ENCODE measurements around the gene TCF3. TPM values are rescaled to one million over a fixed set of nuclear protein-coding genes. Genes with fewer than 3 reads are reported as not detected.

TCF3 gene
- 10 to 100 TPM; 21.2 to 62.0 (median 39.6) TPM for total RNA-seq

DNA sequence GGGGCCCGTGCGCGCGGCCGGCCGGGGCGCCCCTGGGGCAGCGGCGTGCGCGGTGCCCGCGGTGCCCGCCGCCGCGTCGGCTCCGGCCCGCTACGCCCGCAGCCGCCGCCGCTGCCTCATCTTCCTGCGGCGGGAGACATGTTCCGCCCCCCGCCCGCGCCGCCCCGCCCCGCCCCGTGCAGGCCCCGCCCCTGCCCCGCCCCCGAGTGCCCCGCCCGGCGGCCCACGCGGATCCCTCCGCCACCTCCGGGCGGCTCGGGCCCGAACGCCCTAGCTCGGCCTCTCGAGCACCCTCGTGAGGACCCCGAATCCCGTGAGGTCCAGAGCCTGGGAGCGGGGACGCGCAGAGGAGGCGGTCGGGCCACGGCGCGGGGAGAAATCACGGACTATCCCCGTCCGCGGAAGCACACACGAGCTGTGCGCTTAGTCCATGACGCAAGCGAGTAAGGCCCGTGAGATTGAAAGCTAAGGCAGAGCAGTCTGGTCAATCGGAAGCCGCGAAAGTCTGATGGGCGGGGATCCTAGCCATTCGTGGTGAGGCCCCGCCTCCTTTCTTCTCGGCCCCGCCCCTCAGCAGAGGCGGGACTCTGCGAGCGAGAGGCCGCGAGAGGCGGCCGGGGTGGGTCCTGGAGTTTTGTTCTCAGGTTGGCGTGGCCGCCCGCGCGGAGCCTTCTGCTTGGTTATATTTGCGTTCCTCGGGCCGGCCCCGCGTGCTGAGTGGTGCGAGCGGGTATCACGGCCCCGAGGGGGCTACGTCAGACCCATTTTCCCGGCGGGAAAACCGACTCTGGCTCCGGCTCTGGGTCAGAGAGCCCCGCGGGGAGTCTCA, at the start of gene TCF3:
Gene TCF3 (minus strand): TSS at position 145 of the 829 bp plus-strand sequence. CDS start 2,367 bp downstream, outside the sequence.
- peak within 1 kb of the TSS; percentile 87 to 100 (median 99) for H3K27ac ChIP-seq
- peaks cover 0 to 28% (median 14%) of the 10 kb centered on the region in 3 donors for H3K4me1 ChIP-seq
- WGBS, 2 donors (ENCODE audit: low coverage in 1 of 2), result 10% methylated on average over 2 of the region's 107 CpGs; no CpG with 5 or more reads in 1 of the 2 donors
- H3K4me3 ChIP-seq, result peak within 1 kb of the TSS; percentile 92 to 95
- no peaks in the 10 kb centered on the region for H3K9me3 ChIP-seq
- H3K27me3 ChIP-seq, result peaks cover 12% of the 10 kb centered on the region
- peak; percentile 97 for ATAC-seq
- TF ChIP-seq, protein P1, sequence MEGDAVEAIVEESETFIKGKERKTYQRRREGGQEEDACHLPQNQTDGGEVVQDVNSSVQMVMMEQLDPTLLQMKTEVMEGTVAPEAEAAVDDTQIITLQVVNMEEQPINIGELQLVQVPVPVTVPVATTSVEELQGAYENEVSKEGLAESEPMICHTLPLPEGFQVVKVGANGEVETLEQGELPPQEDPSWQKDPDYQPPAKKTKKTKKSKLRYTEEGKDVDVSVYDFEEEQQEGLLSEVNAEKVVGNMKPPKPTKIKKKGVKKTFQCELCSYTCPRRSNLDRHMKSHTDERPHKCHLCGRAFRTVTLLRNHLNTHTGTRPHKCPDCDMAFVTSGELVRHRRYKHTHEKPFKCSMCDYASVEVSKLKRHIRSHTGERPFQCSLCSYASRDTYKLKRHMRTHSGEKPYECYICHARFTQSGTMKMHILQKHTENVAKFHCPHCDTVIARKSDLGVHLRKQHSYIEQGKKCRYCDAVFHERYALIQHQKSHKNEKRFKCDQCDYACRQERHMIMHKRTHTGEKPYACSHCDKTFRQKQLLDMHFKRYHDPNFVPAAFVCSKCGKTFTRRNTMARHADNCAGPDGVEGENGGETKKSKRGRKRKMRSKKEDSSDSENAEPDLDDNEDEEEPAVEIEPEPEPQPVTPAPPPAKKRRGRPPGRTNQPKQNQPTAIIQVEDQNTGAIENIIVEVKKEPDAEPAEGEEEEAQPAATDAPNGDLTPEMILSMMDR (IDR thresholded peaks at IDR 0.05), result peak in 2 of 4 experiments; percentile 6 to 30
- TF ChIP-seq POLR2AphosphoS5 (IDR thresholded peaks at IDR 0.05) (peak; percentile 55), EP300 (IDR thresholded peaks at IDR 0.05) (no peak), POLR2A (IDR thresholded peaks at IDR 0.05) (peak in 1 of 2 donors; percentile 31)
- H3K36me3 ChIP-seq, result peaks cover 0 to 19% of the 10 kb centered on the region in 2 donors

DNA sequence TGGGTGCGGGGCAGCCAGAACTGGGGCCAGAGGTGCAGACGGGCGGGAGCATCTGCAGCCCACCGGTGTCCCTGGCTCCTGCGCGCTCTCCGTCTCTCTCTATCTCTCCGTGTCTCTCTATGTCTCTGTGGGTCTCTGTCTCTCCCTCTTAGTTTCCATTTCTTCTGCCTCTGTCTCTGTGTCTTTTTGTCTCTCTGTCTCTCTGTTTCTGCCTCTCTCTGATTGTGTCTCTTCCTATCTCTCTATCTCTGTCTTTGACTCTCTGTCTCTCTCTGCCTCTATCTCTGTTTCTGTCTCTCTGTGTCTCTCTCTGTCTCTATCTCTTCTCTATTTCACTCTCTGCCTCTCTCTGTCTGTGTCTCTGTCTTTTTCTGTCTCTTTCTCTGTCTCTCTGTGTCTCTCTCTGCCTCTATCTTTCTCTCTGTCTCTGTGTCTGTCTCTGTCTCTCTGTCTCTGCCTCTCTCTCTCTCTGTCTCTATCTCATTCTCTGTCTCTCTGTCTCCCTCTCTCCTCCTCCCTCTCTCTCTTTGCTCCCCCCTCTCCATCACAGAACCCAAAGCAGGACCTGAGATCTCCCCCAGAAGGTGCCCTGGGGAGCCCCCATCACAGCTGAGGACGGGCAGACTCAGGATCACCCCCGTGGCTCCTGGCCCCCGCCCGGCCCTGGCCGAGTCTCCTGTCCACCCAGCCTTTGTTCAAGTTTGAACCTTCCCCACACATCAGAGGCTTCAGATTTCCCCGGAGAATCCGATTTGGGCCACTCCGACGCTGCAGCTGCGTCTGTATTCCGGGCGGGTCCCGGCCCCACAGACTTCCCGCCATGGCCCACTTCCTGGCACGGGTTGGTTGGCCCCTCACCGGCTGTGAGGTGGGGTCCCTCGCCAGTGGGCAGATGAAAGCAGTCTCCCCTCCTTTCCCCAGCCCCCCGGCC, 48.6 kb upstream of the TCF3 start:
- H3K27ac ChIP-seq, result no peak overlapping the region
- no peak for TF ChIP-seq POLR2AphosphoS5 (IDR thresholded peaks at IDR 0.05)
- TF ChIP-seq, protein P1 (IDR thresholded peaks at IDR 0.05), result no peak
- TF ChIP-seq POLR2A (IDR thresholded peaks at IDR 0.05), result no peak
- no peak for TF ChIP-seq EP300 (IDR thresholded peaks at IDR 0.05)
- no peaks in the 10 kb centered on the region for H3K9me3 ChIP-seq
- no peak for ATAC-seq
- peaks cover 68% of the 10 kb centered on the region for H3K27me3 ChIP-seq
- H3K36me3 ChIP-seq, result no peaks in the 10 kb centered on the region
- no peak overlapping the region for H3K4me3 ChIP-seq
- H3K4me1 ChIP-seq, result no peaks in the 10 kb centered on the region
- 24 to 31% methylated on average over 8 to 10 of the region's 26 CpGs for WGBS, 2 donors (ENCODE audit: low coverage in 1 of 2)

DNA sequence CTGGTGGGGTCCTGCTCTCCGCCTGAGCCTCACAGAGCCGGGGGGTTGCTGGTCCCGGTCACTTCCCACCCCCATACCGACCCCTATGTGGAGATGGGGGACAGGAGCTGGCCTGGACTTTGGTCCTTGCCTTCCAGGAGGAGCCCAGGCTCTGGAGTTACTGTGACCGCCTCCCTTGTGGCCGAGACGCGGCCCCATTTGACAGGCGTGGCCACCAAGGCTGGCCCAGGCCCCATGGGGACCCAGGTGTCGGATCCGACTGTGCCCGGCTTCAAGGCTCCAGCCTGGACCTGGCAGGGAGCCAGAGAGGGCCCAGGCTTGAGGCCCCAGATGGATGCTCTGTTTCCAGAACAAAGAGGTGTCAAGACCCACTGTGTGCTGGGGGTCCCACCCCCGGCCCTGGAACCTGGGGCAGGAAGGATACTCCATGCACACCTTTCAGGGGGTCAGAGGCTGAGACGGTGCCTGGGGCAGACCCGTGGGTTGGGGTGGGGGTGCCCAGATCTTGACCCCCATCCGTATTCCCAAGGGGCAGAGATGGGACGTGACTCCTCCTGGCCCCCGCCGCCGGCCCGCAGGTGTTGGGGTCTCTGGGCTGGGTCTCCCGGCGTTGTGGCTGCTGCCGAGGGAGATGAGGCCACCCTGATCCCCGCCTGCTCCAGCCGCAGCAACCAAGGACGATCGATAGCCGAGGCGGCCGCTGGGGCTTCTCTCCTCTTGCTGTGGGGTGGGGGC, 47.8 kb upstream of the TCF3 start:
- WGBS, 2 donors (ENCODE audit: low coverage in 1 of 2), result 20% methylated on average over 1 of the region's 31 CpGs; no CpG with 5 or more reads in 1 of the 2 donors
- H3K27ac ChIP-seq, result no peak overlapping the region
- no peak overlapping the region for H3K4me3 ChIP-seq
- peaks cover 0 to 6% (median 0%) of the 10 kb centered on the region in 3 donors for H3K9me3 ChIP-seq
- no peak for TF ChIP-seq POLR2A (IDR thresholded peaks at IDR 0.05)
- TF ChIP-seq, protein P1 (IDR thresholded peaks at IDR 0.05), result no peak
- TF ChIP-seq POLR2AphosphoS5 (IDR thresholded peaks at IDR 0.05), result no peak
- no peak for TF ChIP-seq EP300 (IDR thresholded peaks at IDR 0.05)
- H3K36me3 ChIP-seq, result no peaks in the 10 kb centered on the region
- ATAC-seq, result no peak
- no peaks in the 10 kb centered on the region for H3K4me1 ChIP-seq
- peaks cover 60% of the 10 kb centered on the region for H3K27me3 ChIP-seq

DNA sequence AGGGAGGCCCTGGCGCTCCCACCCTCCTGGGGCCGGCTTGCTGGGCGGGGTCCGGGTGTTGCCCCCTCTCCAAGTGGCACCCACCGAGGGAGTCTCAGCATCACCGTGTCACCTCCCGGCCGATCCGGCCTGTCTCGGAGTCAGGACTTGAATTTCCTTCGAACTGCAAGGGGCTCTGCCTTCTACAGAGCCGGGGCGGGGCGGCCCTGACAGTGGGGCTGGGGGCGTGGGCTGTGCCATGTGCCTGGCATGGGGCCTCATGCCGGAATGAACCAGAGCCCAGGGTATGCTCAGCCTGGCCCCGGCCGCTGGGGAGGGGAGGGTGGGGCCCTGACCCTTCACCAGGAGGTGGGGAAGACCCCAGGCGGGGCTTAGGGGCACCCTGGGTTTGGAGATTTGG, 47.0 kb upstream of the TCF3 start:
- no peaks in the 10 kb centered on the region for H3K36me3 ChIP-seq
- WGBS, 2 donors (ENCODE audit: low coverage in 1 of 2), result no CpG with 5 or more reads among the region's 19 CpGs
- TF ChIP-seq, protein P1 (IDR thresholded peaks at IDR 0.05), result no peak
- TF ChIP-seq POLR2AphosphoS5 (IDR thresholded peaks at IDR 0.05) (no peak), POLR2A (IDR thresholded peaks at IDR 0.05) (no peak)
- no peak for ATAC-seq
- H3K4me1 ChIP-seq, result no peaks in the 10 kb centered on the region
- H3K4me3 ChIP-seq, result no peak overlapping the region
- peaks cover 0 to 14% (median 0%) of the 10 kb centered on the region in 3 donors for H3K9me3 ChIP-seq
- H3K27ac ChIP-seq, result no peak overlapping the region
- peaks cover 57% of the 10 kb centered on the region for H3K27me3 ChIP-seq
